Hypothalamus (tissue), 51 donors: ENCODE data around the gene TAS1R3.
"Not testable (repeated sequence)": the region's sequence is repeated elsewhere in the genome, so short reads cannot be mapped to it uniquely, and the experiment has no call there.

Experiments
- DNase-seq, 51 donors: peaks; one replicate each; lab custom pipeline; 2025; lab: John Stamatoyannopoulos, UW

Gene TAS1R3

DNA sequence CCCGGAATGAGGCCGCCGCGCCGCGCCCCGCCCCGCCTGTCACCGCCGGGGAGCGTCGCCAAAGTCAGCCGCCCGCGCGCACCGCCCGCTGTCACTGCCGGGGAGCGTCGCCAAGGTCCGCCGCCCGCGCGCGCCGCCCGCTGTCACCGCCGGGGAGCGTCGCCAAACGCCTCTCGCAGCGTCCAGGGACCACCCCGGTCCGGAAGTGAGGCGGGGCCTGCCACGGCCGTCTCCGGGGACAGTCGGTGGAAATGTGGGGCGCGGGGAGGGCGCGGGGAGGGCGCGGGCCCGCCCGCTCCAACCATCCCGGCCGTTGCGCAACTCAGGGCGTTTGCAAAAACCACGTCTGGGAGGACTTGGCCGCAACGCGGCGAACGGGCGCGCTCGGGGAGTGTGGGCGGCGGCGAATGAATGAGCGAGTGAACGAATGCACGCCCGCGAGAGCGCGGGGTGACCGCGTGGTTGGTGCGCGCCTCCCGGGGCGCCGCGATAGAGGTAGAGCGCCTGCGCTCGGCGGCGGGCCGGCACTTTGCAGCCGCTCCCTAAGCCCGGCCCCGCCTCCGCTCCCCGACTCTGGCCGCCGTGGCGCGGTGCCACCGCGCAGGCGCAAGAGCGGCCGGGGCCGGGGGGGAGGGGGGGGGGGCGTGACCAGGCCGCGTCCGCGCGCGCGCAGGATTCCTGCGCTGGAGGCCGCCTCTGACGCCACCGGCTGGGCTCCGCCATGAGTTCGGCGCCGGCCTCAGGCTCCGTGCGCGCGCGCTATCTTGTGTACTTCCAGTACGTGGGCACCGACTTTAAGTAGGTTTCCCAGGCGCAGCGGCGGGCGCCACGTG, 22.9 kb upstream of the TAS1R3 start, which contains the start of the genes ACAP3 and PUSL1:
ACAP3 (minus strand) TSS at position 8 of the 833 bp plus-strand sequence. CDS start 115 bp downstream, outside the sequence.
PUSL1 (plus strand) TSS at position 675 of the 833 bp plus-strand sequence; CDS start at position 722, 47 bp downstream.
- peak; percentile 58 to 97 (median 89) for DNase-seq

GRCh38 chr1:1308756-1309250, 22.3 kb upstream of the TAS1R3 start:
- DNase-seq, result peak in 2 of 51 donors; percentile 48

DNA sequence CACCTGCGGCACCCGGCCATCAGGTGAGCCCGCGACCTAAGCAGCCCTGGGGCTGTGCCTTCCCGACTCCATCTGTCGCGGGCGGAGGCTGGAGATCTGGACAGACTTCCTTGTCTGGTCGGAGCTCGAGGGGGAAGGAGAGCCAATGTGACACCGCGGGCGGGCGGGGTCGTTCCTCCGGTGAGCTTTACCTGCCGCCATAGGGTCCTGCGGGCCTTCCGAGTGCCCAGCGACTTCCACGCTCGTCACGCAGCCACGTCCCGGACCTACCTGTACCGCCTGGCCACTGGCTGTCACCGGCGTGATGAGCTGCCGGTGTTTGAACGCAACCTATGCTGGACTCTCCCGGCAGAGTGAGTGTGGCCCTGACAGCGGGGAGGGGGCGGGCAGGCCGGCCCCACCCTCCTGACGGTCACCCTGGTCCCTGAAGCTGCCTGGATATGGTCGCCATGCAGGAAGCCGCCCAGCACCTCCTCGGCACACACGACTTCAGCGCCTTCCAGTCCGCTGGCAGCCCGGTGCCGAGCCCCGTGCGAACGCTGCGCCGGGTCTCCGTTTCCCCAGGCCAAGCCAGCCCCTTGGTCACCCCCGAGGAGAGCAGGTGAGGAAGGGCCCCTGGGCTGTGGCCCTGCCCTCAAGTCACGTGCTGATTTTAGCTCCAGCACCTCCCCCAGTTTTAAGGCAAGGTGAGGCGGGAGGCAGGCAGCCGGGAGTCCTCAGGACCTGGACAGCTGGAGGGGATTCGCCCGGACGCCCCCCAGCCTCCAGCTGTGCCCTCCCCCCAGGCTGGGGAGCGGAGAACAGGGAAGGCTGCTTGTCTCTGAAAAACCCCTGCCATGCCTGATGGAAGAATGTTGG, 21.6 kb upstream of the TAS1R3 start:
- DNase-seq, result no peak

DNA sequence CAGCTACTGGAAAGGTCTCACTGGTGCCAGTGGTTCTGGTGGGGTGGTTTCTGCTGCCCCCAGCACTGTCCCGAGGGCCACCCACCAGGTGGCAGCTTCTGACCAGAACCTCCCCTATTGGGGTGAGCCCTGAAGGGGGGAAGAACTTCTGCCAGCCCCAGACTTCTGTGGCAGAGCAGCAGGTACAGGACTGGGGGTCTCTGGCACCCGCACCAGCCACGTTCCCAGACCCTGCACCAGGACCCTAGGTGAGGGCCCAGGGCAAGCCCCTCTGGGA, 21.0 kb upstream of the TAS1R3 start:
- DNase-seq, result no peak

- DNase-seq, result no peak
Observed at GRCh38 chr1:1310476-1311053, 20.5 kb upstream of the TAS1R3 start.

- DNase-seq, result no peak
Observed at GRCh38 chr1:1311107-1312104, 19.7 kb upstream of the TAS1R3 start.

DNA sequence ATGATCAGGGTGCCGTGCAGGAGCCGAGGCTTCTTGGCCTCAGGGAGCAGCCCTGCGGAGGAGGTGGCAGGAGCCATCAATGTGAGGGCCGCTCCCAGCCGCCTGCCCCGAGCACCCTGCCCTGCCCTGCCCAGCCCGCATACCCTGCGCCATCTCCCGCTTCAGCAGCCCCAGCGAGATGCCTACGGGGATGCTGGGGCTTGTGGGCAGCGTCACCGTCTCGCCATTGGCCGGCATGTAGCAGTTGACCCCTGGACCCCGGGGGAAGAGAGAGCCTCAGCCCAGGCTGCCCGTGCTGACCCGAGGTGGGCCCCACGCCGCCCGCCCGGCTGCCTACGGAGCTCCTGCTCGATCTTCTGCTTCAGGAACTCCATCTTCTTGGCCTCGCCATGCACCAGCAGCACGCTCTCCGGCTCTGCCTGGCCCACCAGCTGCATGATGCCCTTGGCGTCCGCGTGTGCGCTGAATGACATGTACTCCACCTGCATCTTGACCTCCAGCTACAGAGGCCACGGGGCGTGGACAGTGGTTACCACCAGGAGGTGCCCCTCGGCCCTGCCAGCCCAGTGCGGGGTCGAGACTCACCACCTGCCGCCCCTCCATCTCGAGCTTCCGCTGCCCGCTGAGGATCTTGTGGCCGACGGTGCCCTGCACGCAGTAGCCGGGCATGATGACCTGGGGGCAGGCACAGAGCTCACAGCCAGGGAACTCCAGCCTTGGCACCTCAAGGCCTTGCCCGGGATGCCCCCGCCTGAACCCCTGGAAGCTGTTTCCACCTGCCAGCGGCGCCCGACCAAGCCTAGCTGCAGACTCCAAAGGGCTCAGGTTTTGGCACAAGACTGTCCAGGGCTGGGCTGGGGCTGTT, 18.4 kb upstream of the TAS1R3 start:
- no peak for DNase-seq

DNA sequence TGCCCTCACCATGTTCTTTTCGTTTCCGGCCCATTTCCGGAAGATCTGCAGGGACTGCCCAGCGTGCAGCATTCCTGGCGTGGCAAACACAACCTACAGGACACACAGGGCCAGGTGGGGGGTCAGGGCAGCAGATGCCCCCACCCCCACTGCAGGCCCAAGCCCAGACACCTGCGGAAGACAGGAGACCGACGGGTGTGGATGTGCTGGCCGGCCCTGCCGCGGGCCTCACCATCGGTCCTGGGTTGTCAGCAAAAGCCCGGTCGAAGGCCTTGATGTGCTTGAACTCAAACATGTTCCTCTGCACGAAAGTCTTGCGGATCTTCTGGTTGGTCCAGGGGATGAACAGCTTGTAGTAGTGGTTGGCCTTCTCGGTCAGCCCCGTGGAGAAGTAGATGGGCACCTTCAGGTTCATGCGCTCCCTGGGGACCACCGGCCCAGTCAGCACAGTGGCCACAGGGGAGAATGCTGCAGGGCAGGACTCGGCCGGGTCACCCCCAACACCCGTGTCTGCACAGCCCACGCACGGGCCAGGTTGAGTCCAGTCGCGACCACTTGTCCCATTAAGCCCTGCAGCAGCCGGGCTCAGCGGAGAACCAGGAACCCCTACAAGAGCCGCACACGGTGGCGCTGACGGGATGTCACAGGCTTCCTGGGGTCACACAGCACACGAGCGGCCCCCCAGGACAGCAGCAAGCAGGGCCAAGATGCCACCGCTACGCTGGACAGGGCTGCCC, 17.4 kb upstream of the TAS1R3 start:
- no peak for DNase-seq

GRCh38 chr1:1314237-1314586, 16.9 kb upstream of the TAS1R3 start:
- no peak for DNase-seq

- no peak for DNase-seq
Observed at GRCh38 chr1:1314678-1315335, 16.3 kb upstream of the TAS1R3 start.

DNA sequence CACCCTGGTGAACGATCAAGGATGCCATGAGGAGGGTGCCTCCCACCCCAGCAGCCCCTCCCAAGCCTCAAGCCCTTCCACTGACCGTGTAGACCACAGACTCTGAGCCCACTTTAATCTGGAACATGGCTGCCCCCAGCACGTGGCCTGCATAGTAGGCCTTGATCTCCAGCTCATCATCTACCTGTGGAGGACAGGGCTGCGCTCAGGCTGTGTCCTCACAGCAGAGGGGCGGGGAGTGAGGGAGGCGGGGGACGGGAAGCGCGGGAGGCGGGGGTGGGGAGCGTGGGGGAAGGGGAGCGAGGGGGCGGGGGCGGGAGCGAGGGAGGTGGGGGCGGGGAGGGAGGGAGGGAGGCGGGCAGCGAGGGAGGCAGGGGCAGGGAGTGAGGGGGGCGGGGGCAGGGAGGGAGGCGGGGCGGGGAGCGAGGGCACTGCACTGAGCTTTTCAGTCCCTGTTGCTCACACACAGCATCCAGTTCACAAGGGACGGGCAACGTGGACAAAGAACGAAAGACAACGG, 15.6 kb upstream of the TAS1R3 start:
- DNase-seq, result no peak

GRCh38 chr1:1316199-1316598, 14.9 kb upstream of the TAS1R3 start:
- DNase-seq, result not testable (repeated sequence)

- DNase-seq, result no peak
Observed at GRCh38 chr1:1317420-1317819, 13.7 kb upstream of the TAS1R3 start.

DNA sequence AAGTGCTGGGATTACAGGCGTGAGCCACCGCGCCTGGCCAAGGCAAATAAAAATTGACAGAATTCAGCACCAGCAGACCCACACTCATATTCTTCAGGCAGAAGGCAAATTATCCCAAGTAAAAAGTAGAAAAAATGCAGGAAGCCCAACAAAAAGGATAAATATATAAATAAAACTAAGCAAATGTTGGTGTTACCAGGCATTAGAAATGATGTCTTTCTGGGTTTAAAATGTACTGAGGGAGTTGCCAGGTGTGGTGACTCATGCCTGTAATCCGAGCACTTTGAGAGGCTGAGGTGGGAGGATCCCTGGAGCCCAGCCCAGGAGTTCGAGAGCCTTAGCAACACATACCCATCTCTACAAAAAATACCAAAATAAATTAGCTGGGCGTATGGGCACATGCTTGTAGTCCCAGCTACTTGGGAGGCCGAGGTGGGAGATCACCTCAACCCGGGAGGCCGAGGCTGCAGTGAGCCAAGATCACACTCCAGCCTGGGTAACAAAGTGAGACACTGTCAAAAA, 12.9 kb upstream of the TAS1R3 start:
- peak in 8 of 51 donors; percentile 17 to 61 (median 32) for DNase-seq

DNA sequence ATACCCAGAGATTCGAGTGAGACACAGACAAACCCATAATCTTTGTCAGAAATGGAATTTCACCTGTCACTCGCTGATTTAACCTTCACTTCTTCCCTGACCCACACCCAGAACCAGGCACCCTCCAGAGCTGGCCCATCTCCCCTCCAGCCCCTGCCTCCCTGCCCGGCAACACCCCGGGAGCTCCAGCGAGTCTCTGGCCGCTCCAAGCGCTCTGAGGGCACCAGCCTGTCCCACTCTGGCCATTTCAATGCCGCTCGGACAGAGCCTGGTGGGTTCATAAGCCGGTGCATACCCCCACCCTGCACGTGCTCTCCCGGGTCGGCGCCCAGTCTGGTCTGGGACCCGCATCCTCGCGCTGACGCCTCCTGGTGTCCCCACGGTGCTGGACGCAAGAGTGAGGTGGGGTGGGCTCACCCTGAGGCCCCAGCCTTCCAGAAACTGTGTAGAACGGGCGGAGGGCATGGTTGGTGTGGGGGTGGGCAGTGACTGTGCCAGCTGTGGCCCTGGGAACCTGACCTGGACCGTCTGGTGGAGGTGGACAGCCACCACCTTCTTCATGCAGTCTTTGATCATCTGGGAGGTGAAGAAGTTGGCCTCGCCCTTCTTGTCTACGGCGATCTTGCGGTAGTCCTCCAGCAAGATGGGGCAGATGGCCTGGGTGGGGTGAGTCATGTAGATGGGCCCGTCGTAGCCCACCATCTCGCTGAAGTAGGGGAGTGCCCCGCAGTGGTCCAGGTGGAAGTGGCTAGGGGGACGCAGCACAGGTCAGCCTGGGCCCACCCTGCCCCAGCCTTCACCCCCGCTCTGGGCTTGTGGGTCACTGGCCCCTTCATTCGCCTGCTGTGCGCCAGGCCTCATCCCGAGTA, 12.1 kb upstream of the TAS1R3 start:
- DNase-seq, result no peak

DNA sequence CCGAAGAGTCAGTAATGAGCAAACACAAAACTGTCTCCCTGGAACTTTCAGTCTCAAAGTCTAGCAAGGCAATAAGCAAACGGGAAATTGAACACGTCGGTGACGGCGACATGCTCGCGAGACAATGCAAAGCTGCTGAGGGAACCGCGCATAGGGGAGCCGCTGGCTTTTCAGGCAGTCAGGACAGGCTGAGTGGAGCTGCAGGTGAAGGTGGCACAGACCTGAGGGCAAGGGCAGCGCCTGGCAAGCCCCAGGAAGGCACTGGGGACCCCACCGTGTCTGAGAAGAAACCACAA, 11.5 kb upstream of the TAS1R3 start:
- no peak for DNase-seq
